ENCODE data around the gene MRPL48.

MRPL48 gene

GRCh38 chr11:73795925-73796632 is 8.4 kb downstream of the MRPL48 start:
- TF ChIP-seq CTCF (IDR thresholded peaks at IDR 0.05; ENCODE audit: low read depth, low read length), result no peak
- no peak for DNase-seq (ENCODE audit: extremely low read depth, low read depth)

GRCh38 chr11:73797457-73797856 is 9.8 kb downstream of the MRPL48 start:
- no peak for TF ChIP-seq CTCF (IDR thresholded peaks at IDR 0.05; ENCODE audit: low read depth, low read length)
- no peak for DNase-seq (ENCODE audit: extremely low read depth, low read depth)

- no peak for DNase-seq (ENCODE audit: extremely low read depth, low read depth)
Measured at GRCh38 chr11:73800276-73800806, 12.7 kb downstream of the MRPL48 start.

GRCh38 chr11:73801136-73801535 is 13.5 kb downstream of the MRPL48 start:
- no peak for TF ChIP-seq CTCF (IDR thresholded peaks at IDR 0.05; ENCODE audit: low read depth, low read length)
- no peak for DNase-seq (ENCODE audit: extremely low read depth, low read depth)

More at GRCh38 chr11:73800276-73800806, 12.7 kb downstream of the MRPL48 start:
- no peak for TF ChIP-seq CTCF (IDR thresholded peaks at IDR 0.05; ENCODE audit: low read depth, low read length)

GRCh38 chr11:73804712-73805111 is 17.0 kb downstream of the MRPL48 start:
- no peak for DNase-seq (ENCODE audit: extremely low read depth, low read depth)
- TF ChIP-seq CTCF (IDR thresholded peaks at IDR 0.05; ENCODE audit: low read depth, low read length), result no peak

GRCh38 chr11:73808052-73808451 is 20.4 kb downstream of the MRPL48 start:
- no peak for DNase-seq (ENCODE audit: extremely low read depth, low read depth)
- no peak for TF ChIP-seq CTCF (IDR thresholded peaks at IDR 0.05; ENCODE audit: low read depth, low read length)

- DNase-seq (ENCODE audit: extremely low read depth, low read depth), result no peak
- no peak for TF ChIP-seq CTCF (IDR thresholded peaks at IDR 0.05; ENCODE audit: low read depth, low read length)
Measured at GRCh38 chr11:73810637-73811036, 23.0 kb downstream of the MRPL48 start.
